ENCODE data around the gene AKT1S1.
A peak's percentile ranks its signal among the peaks of the same experiment; 100 is the strongest.

AKT1S1 gene

DNA sequence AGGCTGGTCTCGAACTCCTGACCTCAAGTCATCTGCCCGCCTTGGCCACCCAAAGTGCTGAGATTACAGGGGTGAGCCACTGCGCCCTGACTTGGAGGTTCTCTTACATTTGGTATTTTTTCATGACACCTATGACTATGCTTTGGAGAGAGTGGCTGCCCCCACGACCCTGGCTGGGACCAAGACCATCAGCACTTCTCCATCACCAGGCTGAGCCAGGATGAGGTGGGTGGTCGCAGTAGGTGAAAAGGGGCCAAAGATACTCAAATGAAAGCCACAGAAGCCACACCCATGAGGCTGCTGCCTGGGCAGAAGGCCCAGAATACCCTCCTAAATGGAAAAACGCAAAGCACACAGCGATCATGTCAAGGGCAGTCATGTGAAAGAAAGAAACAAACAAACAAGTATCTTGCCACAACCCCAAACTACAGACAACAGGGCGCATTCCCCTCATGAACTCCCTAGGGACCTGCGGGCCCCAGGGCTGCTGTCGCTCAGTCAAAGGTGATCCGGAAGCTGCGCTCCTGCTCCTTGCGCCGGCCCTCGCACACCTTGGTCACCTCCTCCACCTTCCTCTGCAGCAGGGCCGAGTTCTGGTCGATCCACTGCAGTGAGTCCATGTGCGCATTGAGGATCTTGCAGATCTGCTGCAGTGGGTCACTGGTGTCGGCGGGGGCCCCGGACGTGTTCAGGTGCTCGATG lies 30.7 kb upstream of the AKT1S1 start:
- DNase-seq, result no peak

DNA sequence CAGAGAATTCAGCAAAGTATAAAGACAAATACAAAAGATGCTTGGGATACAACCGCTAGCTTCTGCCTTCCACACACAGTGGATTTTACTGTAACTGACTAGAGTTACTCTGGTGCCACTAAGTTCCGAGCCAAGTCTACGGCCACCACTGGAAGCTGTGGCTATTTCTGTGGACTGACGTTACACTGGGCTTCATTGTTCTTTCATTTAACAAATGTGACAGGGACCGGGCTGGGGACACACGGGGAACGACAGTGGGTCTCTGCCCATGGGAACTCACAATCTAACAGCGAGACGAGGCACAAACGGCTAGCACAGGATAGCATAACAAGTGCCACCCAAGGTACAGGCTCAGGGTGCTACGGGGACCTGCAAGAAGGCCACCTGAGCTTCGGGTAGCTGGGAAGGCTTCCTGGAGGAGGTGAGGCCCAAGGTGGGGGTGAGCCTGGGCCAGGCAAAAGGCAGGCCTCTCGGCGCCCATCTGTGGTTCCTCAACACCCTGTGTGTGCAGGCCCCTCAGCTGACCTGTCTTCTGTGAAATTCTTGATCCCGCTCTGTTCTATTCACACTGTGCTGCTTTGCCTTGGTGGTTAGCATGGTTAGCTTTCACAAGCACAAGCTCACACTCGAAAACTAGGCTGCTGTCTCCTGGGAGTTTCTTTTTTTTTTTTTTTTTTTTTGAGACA lies 29.9 kb upstream of the AKT1S1 start:
- DNase-seq, result no peak

GRCh38 chr19:49904136-49904535 lies 27.0 kb upstream of the AKT1S1 start:
- no peak for DNase-seq

GRCh38 chr19:49896863-49897621 lies 19.9 kb upstream of the AKT1S1 start, which contains the start of gene IL4I1:
IL4I1 (minus strand) TSS chr19:49896887; CDS start chr19:49896160, 727 bp downstream.
- DNase-seq, result peak; percentile 89

- no peak for DNase-seq
Observed at GRCh38 chr19:49895566-49896297, 18.6 kb upstream of the AKT1S1 start.

- peak; percentile 63 for DNase-seq
Observed at GRCh38 chr19:49894879-49895565, 17.9 kb upstream of the AKT1S1 start.

DNA sequence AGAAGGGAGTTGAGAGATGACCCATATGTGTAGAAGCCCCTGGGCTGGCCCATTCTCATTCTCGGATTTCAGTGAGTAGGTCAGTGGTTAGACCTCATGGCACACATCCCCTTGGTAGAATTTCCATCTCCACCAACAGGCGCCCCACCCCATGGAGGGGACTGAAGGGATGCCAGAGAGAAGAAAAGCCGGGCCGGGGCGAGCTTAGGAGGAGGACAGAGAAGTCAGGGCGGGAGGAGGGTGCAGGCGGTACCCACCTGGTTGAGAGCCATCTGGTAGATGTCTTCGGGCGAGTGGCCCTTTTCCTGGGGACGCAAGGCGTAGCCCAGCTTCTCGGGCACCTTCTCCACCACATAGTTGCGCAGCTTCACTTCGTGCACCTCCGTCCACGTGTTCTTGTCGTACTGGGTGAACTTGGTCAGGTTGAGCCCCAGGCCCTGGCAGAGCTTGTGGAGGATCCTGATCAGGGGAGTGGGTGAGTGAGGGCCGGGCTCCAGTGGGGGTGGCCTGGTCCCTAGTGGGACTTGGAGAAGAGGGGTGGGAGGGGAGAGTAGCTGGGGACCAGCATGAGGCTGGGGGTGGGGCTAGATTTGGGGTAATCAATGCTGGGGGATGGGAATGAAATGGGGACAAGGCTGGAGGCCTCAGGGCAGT lies 17.0 kb upstream of the AKT1S1 start:
- DNase-seq, result no peak

GRCh38 chr19:49892716-49893115 lies 15.6 kb upstream of the AKT1S1 start:
- DNase-seq, result no peak

DNA sequence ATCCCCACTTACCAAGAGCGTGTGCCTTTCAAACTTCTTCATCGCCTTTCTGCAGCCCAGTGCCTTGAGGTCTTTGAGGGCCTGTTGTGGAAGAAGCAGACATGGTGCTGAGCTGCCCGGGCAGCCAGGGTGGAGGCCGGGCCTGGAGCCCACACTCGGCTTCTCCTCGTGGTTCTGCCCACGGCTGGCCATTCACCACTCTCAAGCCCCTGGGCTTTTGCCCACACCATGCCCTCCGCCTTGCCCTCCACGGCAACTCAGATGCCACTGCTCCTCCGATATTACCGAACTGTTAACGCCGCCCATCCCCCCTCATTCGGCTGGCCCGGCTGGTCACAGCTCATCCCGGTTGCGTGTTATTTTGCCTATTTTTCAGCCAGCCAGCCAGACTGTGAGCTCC lies 14.2 kb upstream of the AKT1S1 start:
- DNase-seq, result no peak

DNA sequence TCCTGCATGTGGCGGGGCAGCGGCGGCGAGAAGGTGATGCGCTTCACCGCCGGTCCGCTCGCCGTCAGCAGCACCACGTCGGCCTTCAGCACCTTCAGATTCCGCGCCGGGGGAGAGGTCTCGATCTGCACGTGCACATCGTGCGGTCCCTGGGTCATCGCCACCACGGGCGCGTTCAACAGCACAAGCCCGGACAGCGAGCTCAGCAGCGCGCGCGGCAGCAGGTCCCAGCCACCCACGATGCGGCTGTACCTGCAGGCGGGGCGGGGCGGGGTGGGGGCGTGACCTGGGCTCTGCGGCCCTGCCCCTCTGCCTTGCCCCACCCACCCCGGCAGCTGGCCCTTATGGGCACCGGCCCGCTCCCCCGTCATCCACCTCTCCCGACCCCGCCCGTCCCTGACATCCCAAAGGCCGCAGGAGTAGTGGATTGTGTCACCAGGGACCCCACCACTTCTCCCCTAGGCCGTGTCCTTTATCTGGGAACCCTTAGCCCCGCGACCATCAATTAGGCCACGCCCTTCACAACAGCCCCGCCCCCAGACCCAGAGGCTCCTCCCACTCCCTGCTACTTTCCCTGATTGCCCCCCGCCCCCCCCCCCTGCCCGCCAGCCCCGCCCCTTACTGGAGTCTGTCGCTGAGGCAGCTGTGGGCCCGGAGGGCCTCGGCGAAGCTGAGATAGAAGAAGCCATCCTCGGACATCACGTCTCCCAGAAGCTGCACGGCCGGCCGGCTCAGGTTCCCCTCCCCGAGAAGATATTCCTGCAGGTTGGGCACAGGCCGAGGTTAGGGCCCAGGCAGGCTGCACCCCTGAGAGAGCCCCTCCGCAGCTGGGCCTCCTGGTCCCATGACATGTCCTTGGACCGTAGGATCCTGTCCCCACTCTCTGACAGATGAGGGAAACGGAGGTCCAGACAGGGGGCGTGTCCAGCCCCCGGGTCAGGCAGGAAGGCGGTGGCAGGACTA lies 13.5 kb upstream of the AKT1S1 start:
- DNase-seq, result peak; percentile 81

DNA sequence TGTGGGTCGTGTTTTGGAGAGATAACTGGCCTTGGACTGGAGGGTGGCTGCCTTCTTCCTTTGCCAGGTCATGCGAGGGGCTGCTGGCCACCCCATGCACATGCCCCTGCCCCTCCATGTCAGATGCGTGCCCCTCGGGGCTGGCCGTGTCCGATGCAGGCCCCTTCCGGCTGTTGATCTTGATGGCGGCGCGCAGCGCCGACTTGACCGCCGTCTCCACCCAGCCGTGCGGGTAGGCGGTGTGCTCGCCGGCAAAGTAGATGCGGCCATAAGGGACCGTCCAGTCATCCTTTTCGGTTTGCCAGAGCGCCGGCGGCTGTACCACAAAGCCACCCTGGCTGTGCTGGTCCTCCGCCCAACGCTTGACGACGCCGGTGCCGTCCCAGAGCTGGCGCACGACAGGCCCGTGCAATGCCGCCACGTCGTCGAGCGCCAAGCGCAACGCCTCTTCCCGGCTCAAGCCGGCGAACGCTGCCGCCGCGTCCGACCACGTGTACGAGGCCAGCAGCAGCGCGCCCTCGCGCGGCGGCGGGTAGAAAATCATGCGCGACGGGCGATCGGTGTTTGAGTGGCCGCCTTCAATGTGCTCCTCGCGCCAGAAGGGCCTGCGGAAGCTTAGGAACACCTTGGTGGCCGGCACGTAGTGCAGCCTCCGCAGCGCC lies 12.7 kb upstream of the AKT1S1 start:
- peak; percentile 84 for DNase-seq

DNA sequence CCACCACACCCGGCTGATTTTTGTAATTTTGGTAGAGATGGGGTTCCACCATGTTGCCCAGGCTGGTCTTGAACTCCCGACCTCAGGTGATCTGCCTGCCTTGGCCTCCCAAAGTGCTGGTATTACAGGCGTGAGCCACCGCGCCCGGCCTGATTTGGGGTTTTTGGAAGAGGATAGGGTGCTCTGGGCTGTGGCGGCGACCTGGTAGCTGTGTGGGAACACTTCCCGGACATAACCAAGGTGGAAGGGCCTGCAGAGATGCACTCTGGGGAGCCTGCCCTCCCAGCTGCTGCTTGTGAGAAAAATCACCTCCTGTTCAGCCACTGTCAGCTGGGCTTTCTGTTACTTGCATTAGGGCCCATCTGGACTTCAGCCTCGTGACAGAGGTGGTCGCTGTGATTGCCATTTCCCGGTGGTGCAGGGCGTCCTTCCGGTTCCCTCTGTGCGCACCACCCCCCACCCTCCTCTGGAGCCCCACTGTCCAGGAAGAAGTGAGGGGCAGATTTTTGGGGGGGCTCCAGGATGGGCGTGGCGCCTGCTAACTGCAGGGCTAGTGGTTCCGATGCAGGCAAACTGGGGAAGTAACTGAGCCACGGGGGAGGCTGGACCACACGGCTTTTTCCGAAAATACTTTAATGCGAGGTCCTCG lies 12.0 kb upstream of the AKT1S1 start:
- no peak for DNase-seq

DNA sequence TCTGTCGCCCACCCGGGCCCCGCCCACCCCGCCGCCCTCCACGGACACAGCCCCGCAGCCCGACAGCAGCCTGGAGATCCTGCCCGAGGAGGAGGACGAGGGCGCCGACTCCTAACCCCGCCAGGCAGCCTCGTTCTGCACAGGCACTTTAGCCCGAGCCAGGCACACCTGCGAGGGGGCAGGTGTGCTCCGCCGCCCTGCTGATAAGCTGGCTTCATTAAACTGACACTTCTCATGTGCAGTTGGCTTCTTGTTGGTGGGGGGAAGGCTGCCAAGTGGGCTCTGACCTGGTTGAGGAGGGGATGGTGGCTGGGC lies 11.3 kb upstream of the AKT1S1 start:
- DNase-seq, result no peak

- no peak for DNase-seq
Observed at GRCh38 chr19:49887665-49888509, 10.7 kb upstream of the AKT1S1 start.

DNA sequence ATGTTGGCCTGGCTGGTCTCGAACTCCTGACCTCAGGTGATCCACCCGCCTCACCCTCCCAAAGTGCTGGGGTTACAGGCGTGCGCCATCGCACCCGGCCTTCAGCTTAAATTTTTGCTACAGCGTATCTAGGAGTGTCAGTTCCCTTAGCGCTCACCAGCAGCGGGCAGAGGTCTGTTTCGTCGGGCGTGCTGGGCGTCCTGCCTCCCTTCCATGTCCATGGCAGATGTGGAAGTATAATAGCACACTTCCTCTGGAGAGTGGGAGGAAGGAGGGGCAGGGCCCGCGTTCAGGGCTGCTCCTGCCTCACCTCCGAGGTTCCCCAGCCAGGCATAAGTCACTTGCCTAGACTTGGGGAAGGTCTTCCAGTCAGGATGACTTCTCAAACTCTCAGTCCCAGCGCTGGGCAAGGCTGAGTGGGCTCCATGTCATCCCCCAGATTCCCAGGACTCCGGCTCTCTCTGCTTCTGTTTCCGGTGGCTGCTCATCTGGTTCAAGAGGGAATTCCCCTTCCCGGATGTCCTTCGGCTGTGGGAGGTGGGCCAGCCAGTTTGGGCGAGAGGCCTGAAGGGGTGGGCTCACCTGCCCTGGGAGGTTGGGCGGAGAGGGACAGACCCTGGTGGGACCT lies 10.0 kb upstream of the AKT1S1 start:
- no peak for DNase-seq

DNA sequence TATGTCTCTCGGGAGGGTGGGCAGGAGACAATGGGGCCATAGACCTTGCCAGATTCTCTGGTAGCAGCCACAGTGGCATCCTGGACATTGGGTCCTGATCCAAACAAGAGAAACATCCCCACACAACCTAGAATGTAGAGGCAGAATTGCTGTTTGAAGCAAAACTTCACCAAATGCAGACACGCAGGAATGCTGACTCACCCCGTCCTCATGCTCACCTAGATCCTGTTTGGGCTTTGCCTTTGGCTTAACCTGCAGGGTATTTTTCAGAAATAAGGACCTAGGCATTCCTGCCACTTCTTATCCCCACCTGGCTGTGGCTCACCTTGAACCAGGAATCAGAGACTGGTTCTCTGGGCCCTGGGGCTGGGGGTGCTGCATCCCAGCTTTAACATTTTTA lies 7.6 kb upstream of the AKT1S1 start:
- no peak for DNase-seq

DNA sequence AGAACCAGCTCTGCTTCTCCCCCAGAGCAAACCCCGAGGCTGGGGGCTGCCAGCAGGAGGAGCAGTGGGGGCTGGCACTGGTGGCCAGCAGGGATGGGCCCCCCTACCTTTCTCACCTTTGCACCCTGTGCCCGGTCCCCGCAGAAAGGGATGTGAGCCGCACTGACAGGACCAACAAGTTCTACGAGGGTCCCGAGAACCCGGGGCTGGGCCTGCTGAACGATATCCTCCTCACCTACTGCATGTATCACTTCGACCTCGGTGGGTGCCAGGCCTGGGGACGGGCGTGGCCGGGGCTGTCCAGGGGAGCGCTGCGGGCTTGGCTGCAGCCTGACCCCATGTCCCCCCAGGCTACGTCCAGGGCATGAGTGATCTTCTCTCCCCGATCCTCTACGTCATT lies 7.0 kb upstream of the AKT1S1 start:
- no peak for DNase-seq

DNA sequence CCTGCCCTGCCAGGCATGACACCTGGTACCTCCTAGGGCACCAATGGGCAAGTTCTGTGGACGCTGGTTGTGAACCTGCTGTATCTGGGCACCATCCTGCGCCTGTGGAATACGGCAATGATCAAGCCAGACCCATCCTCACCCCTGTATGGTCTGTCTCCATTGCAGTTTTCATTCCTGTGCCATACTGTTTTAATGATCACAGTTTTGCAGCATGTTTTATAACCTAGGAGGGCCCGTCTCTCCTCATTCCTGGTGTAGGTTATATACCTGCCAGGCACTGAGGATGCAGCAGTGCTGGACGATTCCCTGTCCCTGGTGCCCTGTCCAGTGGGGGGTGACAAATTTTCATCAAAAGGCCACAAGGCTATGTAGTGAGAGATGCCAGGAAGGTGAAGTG lies 5.9 kb upstream of the AKT1S1 start:
- DNase-seq, result no peak

Data from CD4-positive, alpha-beta T cell treated with Interleukin-12 subunit alpha and Interleukin-12 subunit beta, for 1 hour (primary cell).